ENCODE data around the gene CACNA1E. TPM values are rescaled to one million over a fixed set of nuclear protein-coding genes. Genes with fewer than 3 reads are reported as not detected.

CACNA1E gene
- total and polyA plus RNA-seq, 2 experiments from 2014 or later = 0.32 to 1.1 TPM

GRCh38 chr1:181778640-181779260, 295.4 kb downstream of the CACNA1E start (continued):
- no peak for TF ChIP-seq REST (IDR thresholded peaks at IDR 0.05; ENCODE audit: unreplicated experiment)
- TF ChIP-seq CTCF (conservative IDR thresholded peaks at IDR 0.05; ENCODE audit: low read depth in 2 of 2) = no peak
- no peak for TF ChIP-seq ZNF331 (CRISPR knock-in tag; IDR thresholded peaks at IDR 0.05; ENCODE audit: low read depth)

- H3K27me3 Mint-ChIP-seq (ENCODE audit: insufficient read depth, low read depth, poor library complexity) = peaks cover 3% of the 10 kb centered on the region
- Histone ChIP-seq H3K79me2 (replicated peaks; ENCODE audit: insufficient read depth) (no peaks in the 10 kb centered on the region), H3K27me3 (ENCODE audit: insufficient read depth) (no peaks in the 10 kb centered on the region), H3K9me2 (ENCODE audit: insufficient read depth) (peaks cover 23% of the 10 kb centered on the region), H3K4me3 (no peak overlapping the region), H4K20me1 (replicated peaks; ENCODE audit: insufficient read depth) (no peaks in the 10 kb centered on the region), H3K4me2 (no peak overlapping the region), H3K4me1 (ENCODE audit: insufficient read depth) (0 out of 2 replicates have a peak, but pooled peaks cover 9% of the 10 kb centered on the region), H3F3A (replicated peaks; ENCODE audit: low read depth) (no peaks in the 10 kb centered on the region), H3K27ac (ENCODE audit: low read depth) (no peak overlapping the region), H3K36me3 (ENCODE audit: insufficient read depth) (no peaks in the 10 kb centered on the region), H2AFZ (no peak overlapping the region)
- H3K4me3 Mint-ChIP-seq = no peak overlapping the region
- H3K36me3 Mint-ChIP-seq (ENCODE audit: low read depth) = no peaks in the 10 kb centered on the region
- no peak overlapping the region for H3K27ac Mint-ChIP-seq
- DNase-seq (ENCODE audit: low spot score) = peak; percentile 10
- peaks cover 2% of the 10 kb centered on the region; the same call in 2 of the 3 replicates for H3K9me3 Mint-ChIP-seq
- peak; percentile 71 for ATAC-seq
- H3K4me1 Mint-ChIP-seq = peaks cover 14% of the 10 kb centered on the region
- TF ChIP-seq REST (IDR thresholded peaks at IDR 0.05; ENCODE audit: unreplicated experiment) (no peak), POLR2AphosphoS5 (IDR thresholded peaks at IDR 0.05; ENCODE audit: low read depth) (no peak), CREB1 (CRISPR knock-in tag; IDR thresholded peaks at IDR 0.05; ENCODE audit: low read depth) (no peak), NANOG (IDR thresholded peaks at IDR 0.05; ENCODE audit: borderline replicate concordance) (no peak), JUNB (IDR thresholded peaks at IDR 0.05; ENCODE audit: unreplicated experiment) (no peak), STAT1 (IDR thresholded peaks at IDR 0.05; ENCODE audit: unreplicated experiment) (no peak), ZNF331 (CRISPR knock-in tag; IDR thresholded peaks at IDR 0.05; ENCODE audit: low read depth) (no peak), ETS1 (IDR thresholded peaks at IDR 0.05) (no peak), EZH2 (IDR thresholded peaks at IDR 0.05; ENCODE audit: low read depth, unreplicated experiment) (no peak)
Observed at GRCh38 chr1:181779343-181779742, 296.0 kb downstream of the CACNA1E start.
